Subcutaneous adipose tissue (tissue), 4 donors: ENCODE results near the gene ALX1. TPM values are rescaled to one million over a fixed set of nuclear protein-coding genes. Genes with fewer than 3 reads are reported as not detected.

Source experiments
- CTCF ChIP-seq: fragments of 450-650 bp; IDR thresholded peaks from one replicate; pipeline ENCODE4 v1.5.1; 2016; ENCODE audit warnings: low read depth, mild to moderate bottlenecking, control low read depth, antibody characterized with exemption, moderate library complexity
- total RNA-seq, 4 donors: library from RNA; depleted of rRNA; stranded (reverse); fragments of >200 nt; gene quantifications; one replicate each; pipeline ENCODE4 v1.1.0, GENCODE V29; 2016

Gene ALX1
- total RNA-seq, 4 donors from 2014 or later: 0.44 TPM; not detected in 3

GRCh38 chr12:85278598-85279448, 1.2 kb upstream of the ALX1 start:
- no peak for TF ChIP-seq CTCF

- TF ChIP-seq CTCF: no peak
Observed at GRCh38 chr12:85279449-85280164, 413 bp upstream of the ALX1 start.

GRCh38 chr12:85280984-85281630, 1.1 kb downstream of the ALX1 start:
- TF ChIP-seq CTCF: no peak

- no peak for TF ChIP-seq CTCF
Observed at GRCh38 chr12:85281636-85282312, 1.8 kb downstream of the ALX1 start.

- TF ChIP-seq CTCF: no peak
Observed at GRCh38 chr12:85283560-85283959, 3.5 kb downstream of the ALX1 start.

GRCh38 chr12:85296362-85296761, 16.3 kb downstream of the ALX1 start:
- TF ChIP-seq CTCF: no peak

GRCh38 chr12:85299053-85299452, 19.0 kb downstream of the ALX1 start:
- no peak for TF ChIP-seq CTCF
